Stimulated activated naive CD8-positive, alpha-beta T cell treated with anti-CD3 and anti-CD28 coated beads, Interleukin-15, Interleukin-2, amounts not matched to agents 100 U/mL and 50 U/mL, for 24 hours (primary cell): ENCODE measurements around the gene ZNF555.
"Not testable (repeated sequence)": the region's sequence is repeated elsewhere in the genome, so short reads cannot be mapped to it uniquely, and the experiment has no call there.

Experiments used
- ATAC-seq: fragments of 150-1000 bp; cut with Tn5 transposase; one replicate; pipeline ENCODE4 v1.10.0; 2021
- DNase-seq: peaks from one replicate; pipeline ENCODE4 v3.0.0; 2021

The ZNF555 gene

DNA sequence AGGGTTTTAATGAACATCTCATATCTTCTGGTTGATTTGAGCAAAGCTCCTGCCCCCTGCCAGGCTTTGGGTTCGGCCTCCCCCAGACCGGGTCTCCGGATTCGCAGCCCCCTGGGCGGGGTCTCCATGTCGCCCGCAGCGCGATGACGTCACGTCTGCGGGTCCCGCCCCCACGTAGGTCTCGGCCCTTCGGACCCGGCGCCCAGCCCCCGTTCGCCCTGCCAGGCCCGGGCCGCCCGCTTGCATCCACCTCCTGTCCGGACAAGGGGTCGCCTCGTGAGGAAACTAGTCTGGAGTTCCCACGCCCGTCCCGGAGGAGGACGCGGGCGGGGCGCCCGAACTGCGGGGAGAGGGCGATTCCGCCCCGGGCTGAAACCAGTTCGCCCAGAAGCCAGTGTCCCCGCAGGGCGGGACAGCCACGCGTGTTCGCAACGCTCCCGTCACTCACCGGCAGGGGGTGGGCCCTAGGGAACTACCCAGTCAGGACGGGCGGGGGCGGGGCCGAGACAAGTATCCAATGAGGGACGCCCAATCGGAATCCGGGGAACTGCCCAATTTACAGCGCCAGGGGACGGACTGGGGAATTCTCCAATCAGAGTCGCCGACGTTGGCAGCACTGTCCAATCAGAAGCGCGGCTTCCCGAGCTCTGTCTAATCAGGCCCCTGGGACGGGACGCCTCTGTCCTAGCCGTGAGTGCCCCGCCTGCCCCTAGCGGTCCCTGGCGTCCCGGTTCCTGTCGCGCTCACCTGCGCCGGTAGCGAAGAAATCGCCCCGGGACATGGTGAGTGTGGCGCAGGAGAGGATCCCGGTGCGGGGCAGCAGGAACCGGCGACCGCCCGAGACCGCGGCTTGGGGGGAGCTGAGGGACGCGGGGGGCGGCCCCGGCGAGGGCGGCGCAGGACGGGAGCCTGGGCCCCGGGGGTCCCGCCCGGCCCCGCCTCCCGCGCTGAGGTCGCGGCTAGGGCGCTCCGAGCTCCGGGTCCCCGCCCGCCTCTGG, at the start of gene ZNF555:
ZNF555 (plus strand) TSS at position 682 of the 998 bp plus-strand sequence; CDS start at position 780, 98 bp downstream.
- DNase-seq (peak; percentile 96), ATAC-seq (peak; percentile 100)

DNA sequence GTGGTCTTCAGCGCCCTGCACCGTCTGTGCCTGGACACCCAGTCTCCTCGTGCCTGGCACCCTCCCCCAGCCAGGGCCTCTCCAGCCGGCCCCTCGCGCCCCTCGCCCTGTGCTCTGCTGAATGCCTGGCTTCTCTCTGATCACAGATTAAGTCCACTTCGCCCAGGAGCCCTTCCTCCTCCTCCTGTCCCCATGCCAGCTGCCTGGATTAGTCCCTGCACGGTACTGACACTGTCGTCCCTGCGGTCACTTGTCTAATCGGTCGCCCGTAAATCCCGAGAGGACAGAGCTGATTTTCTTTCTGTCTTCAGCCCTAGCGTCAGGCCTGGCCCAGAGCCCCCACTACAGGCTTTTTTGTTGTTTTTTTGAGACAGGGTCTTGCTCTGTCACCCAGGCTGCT, 49.4 kb upstream of the ZNF555 start:
- DNase-seq (no peak), ATAC-seq (no peak)

DNA sequence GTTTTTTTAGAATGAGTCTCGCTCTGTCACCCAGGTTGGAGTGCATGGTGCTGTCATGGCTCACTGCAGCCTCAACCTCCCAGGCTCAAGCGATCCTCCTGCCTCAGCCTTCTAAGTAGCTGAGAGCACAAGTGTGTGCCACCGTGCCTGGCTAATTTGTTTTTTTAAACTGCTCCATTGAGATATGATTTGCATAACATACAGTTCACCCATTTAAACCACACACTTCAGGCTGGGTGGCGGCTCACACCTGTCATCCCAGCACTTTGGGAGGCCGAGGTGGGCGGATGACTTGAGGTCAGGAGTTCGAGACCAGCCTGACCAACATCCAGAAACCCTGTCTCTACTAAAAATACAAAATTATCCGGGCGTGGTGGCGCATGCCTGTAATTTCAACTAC, 48.6 kb upstream of the ZNF555 start:
- not testable (repeated sequence) for ATAC-seq, DNase-seq

DNA sequence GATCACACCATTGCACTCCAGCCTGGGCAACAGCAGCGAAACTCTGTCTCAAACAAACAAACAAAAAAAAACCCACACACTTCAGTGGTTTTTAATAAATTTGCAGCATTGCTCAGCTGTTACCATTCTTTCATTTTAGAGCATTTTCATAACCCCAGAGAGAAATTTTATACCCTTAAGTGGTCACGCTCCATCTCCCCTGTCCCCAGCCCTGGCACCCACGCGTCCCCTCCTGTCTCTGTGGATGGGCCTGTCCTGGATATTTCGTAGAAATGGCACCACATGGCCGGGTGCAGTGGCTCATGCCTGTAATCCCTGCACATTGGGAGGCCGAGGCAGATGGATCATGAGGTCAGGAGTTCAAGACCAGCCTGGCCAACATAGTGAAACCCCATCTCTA, 48.1 kb upstream of the ZNF555 start:
- ATAC-seq = no peak
- no peak for DNase-seq

DNA sequence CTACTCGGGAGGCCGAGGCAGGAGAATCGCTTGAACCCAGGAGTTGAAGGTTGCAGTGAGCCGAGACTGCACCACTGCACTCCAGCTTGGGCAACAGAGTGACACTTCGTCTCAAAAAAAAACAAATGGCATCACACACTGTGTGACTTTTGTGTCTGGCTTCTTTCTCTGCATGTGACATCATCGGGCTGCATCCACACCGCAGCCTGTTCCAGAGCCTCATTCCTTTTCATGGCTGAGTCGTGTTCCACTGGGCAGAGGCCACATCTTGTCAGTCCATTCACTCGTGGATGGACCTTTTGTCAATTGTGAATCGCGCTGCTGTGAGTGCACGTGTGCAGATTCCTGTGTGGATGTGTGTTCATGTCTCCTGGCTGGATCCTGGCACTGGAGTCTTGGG, 47.7 kb upstream of the ZNF555 start:
- DNase-seq (no peak), ATAC-seq (no peak)

DNA sequence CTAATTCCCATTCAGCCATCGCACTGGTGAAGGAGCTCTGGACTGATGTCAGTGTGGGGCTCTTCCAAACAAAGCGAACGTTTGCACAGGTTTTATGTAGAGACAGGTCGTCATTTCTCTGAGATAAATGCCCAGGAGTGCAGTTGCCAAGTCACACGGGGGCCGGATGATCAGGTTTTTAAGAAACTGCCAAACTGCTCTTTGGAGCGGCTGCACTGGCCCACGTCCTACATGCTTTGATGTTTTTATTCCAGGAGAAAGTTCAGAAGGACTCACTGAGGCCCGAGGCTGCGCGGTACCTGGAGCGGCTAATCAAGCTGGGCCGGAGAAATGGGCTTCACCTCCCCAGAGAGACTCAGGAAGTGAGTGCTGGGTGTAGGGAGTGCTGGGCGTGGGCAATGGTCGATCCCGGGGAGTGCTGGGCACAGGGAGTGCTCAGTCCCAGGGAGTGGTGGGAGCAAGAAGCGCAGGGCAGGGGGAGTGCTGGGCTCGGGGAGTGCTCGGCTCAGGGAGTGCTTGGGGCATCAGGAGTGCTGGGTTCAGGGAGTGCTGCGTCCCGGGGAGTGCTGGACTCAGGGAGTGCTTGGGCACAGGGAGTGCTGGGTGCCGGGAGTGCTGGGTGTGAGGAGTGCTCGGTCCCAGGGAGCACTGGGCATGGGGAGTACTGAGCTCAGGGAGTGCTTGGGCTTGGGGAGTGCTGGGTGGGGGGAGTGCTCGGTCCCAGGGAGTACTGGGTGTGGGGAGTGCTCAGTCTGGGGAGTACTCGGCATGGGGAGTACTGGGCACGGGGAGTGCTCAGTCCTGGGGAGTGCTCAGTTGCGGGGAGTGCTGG, 45.2 kb upstream of the ZNF555 start:
- ATAC-seq (no peak), DNase-seq (no peak)

DNA sequence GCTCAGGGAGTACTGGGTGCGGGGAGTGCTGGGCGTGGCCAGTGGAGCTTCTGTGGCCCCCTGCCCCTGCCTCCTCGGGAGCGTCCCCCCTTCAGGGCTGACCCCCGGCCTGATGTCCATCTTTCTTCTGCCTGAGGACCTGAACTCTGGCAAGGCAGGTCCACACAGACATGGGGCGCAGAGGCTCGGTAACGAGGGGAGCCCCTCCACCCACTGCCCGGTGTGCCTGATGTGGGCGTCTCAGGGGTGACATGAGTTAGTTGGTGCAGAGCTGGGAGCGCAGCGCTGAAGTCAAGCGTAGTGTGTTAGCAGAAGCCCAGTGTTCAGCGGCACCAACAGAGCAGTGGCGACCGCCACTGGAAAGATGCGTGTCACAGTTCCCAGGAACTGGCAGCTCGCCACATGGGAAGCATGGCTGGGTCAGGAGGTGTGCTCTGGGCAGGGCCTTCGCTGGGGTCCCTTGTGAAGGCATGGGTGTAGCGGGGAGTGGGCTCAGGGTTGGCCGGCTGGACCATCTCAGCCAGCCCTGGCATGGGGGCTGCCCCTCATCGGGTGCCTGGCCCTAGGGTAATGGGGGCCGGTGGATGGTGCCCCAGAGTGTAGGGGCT, 44.5 kb upstream of the ZNF555 start:
- DNase-seq (no peak), ATAC-seq (no peak)

DNA sequence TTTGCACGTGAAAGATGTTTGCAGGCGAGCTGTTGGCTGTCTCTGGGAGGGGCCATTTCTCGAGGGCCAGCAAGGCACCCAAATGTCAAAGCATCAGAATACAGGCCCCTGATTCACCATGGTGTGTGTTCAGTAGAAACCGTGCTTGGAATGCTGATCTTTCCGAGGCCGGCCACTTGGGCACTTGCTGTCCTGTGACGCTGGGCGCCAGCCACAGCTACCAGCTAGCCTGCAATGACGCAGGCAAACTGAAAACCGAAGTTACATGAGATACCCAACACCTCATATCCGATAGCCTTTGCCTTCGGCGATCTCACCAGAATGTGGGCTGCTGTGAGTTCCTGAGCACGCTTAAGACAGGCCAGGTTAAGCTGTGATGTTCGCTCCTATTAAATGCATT, 44.0 kb upstream of the ZNF555 start:
- ATAC-seq (no peak), DNase-seq (no peak)

DNA sequence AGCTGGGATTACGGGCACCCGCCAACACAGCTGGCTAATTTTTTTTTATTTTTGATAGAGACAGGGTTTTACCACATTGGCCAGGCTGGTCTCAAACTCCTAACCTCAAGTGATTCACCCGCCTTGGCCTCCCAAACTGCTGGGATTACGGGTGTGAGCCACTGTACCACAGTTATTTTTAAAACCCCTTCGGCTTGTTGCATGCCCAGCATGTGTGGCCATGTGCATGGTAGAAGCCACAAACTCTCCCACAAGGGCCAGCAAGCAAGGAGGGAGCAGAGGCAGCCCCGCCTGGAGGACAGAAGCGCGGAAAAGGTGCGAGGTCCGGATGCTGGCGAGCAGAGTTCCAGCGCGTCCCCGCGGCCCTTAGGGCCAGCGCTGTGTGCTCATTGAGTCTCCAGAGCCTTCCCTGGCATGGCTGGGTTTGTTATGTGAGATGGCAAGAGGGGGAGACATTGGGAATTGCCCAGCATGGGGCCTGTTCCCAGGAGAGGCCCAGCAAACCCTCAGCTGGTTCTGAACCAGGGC, 43.1 kb upstream of the ZNF555 start:
- no peak for DNase-seq
- no peak for ATAC-seq

DNA sequence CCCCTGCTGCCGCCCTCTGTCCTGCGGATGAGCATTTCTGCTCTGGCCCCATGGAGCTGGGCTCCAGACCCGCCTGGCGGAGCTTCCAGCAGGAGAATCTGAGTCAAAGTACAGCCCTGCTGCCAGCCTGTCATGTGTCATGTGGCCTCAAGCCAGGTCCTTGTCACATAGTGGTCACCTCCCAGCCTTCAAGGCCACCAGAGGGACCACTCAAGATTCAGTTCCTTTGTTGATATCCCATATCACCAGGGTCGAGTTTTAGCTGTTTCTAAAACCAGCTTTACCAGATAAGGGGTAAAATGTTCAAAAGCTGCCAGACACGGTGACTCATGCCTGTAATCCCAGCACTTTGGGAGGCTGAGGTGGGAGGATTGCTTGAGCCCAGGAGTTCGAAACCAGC, 42.5 kb upstream of the ZNF555 start:
- DNase-seq = no peak
- no peak for ATAC-seq

DNA sequence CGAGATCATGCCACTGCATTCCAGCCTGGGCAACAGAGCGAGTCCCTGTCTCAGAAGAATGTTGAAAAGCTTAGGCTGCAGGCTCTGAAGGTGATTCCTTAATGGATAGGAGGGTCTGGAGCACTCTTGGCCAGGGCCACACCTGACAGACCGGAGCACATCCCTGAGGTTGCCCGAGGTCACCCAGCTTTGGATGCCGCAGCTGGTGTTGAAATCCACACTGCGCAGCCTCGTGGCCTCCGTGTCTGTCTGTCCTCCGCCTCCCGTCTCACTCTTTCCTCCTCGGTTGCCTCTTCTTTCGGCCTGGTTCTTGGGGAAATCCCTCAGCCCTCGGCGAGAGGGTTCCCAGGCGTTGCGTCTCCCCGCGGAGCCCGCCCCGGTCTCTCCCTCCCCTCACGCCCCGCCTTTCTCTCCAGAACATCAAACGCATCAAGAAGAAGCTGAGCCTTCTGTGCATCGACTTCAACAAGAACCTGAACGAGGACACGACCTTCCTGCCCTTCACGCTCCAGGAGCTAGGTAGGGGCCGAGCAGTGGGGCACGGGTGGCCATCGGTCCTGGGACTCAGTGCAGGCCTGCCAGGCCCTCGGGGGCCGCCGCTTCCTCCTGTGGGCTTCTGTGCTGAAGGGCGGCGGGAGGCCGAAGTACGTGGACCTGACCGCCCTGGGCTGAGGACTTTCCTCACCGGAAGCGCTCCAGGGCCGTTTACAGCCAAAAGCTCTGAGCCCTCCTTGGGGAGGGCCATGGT, 41.8 kb upstream of the ZNF555 start:
- ATAC-seq = no peak
- DNase-seq = no peak

DNA sequence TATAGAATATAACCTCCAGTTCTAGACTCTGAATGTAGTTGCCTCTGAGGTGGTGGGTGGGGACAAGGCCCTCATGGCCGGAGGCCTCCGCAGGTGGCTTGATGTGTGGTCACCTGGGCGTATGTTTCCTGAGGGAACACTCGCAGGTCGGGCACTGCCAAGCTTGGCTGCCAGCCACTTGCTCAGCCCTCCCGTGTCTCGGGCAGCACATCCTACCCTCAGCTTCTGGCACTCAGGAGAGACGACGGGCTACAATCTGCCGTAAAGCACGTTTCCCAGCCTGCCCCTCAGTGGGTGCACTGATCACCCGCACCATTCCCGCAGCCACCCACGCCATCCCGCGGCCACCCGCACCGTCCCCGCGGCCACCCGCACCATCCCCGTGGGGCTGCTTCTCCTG, 40.8 kb upstream of the ZNF555 start:
- no peak for DNase-seq

DNA sequence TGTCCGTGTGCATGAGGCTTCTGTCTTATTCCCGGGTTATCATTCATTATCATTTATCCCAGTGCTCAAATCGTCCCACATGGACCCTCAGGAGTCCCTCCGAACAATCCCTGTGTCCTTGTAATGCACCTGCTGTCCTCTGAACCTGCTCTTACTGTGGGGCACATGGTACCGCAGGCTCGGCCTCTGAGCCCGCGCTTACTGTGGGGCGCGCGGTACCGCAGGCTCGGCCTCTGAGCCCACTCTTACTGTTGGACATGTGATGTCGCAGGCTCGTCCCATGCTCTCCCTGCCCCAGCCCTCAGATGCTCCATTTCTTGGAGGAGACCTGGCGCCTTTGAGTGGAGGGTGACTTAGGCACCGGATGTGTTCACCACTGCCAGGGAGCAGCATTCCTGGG, 38.4 kb upstream of the ZNF555 start:
- DNase-seq (no peak), ATAC-seq (no peak)

More for the DNA sequence above, 40.8 kb upstream of the ZNF555 start:
- no peak for ATAC-seq

DNA sequence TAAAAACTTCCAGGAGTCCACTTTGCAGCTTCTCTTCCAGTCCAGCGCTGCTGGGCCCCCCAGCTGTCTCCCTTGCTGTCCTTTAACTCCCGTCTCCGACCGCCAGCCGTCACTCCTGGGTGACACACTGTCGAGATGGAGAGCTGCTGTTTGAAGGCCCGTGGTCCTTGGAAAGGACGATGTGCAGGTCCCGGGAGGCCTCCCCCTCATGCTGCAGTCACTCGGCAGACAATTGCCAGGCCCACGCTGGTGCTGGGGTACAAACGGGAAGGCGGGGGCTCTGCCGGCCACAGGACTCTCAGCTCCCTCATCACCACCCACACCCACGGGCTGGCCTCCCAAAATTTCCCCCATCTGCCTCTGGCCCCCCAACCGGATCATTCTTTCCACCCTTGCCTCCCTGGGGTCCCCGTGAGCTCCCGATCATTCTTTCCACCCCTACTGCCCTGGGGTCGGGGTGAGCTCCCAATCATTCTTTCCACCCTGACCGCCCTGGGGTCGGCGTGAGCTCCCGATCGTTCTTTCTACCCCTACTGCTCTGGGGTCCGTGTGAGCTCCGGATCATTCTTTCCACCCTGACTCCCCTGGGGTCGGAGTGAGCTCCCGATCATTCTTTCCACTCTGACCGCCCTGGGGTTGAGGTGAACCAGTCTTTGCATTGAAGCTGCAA, 37.7 kb upstream of the ZNF555 start:
- DNase-seq (no peak), ATAC-seq (peak; percentile 35)

DNA sequence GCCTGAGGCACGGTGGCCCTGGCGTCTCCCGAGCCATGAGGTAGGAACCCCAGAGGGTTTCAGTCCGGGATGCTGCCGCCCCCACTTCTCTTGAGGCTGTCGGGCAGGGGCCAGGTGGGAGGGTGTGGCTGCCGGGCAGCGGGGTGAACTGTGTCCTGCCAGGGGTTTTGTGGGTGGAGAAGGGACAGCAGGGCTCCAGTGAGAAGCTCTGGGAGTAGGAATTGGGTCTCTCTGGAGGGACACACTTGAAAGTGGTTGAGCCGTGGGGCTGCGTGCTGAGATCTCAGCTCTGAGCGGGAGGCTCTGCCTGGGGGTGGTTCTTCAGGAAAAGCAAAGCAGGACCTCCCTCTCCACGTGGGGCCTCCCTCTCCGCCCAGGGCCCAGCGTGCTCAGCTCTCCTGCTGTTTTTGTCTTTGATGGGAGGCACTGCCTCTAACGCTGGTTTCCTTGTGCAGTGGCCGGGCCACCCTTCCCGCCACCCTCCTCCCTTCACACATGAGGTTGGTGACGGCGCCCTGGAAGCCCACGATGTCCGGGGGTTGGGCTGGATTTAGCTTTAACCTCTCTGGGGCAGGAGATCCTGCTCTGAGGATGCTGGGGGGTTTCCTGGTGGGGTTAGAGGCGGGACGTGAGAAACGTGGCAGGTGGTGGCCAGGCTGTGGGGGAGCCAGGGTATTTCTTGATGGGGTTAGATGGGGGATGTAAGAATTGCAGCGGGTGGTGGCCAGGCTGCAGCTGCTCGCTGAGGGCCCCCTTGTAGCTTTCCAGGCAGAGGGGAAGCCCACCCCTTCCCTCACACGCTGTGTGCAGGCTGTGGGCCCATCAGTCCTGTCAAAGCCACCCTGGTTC, 36.9 kb upstream of the ZNF555 start:
- DNase-seq (no peak), ATAC-seq (peak; percentile 3)

DNA sequence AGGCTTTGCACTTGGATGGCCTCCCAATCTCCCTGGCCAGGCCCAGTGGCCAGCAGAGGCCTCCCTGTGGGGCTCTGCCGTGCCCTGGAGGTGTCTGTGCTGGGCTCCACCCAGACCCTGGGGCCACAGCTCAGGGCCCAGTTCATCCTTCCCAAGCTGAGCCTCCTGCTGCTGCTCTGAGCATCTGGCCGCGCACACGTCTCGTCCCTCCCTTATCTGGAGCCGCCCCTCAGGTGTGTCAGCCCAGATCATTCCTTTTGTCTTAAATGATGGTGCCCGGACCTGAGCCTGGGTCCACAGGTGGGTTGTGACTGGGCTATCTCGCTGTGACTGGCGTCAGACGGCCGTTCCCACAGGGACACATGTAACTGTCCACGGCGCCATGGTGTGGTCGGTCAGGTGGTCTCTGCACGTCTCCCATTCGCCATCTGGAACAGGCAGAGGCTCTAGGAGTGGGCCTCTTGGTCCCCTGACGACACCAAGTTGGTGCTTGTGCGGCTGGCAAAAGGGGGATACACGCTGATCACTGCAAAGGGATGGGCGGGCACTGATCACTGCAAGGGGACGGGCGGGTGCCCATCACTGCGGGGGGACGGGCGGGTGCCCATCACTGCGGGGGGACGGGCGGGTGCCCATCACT, 35.9 kb upstream of the ZNF555 start:
- DNase-seq (no peak), ATAC-seq (no peak)

DNA sequence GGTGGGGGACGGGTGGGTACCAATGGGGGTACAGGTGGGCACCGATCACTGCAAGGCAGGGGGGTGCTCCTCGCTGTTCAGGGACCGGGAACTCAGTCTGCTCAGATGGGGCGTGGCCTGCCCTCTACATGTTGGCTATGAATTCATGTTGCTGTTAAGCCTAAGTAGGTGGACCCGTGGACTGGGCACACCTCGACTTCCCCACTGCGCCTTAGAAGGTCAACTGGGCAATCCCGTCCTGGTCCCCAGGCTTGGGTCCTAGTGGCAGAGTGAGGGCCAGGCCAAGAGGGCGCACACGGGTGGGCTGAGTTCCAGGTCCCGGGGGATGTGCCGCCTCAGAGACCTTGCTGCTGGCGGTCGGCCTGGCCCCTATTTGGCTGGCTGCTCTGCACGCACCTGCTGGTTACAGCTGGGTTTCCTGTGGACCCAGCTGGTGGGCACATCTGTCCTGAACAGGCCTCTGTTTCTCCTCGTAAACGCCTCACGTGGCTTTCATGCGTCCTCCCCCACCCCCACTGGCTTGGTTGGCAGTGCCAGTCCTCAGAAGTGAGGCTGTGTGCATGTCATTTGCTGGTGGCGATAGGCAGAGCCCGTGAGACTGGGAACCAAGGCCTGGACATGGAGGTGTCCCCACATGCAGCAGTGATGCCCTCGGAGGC, 35.2 kb upstream of the ZNF555 start:
- ATAC-seq = no peak
- DNase-seq = no peak

DNA sequence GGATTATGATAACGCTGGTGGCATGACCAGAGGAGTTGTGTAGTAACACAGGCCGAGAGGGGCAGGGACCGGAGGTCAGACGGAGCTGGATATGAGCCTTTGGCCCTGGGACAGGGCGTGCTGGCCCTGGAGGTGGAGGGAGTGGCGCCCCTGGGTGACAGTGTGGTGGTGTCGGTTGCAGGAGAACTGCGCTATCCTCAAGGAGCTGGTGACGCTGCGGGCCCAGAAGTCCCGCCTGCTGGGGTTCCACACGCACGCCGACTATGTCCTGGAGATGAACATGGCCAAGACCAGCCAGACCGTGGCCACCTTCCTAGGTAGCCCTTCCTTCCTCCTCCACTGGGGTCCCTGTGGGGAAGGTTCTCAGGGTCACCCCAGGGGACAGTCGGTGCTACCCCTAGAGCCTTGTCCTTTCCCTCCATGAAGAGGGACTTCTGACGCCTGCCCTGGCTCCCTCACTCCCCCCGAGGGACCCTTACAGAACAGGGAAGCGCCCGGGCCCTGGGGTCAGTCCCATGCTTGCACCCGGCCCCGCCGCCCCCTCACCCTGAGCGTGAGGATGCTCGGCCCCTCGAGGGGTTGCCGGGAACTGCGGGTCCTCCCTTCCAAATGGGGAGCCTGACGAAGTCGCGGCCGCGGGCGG, 34.4 kb upstream of the ZNF555 start:
- ATAC-seq (no peak), DNase-seq (no peak)
